ENCODE results near the gene CUEDC2. TPM values are rescaled to one million over a fixed set of nuclear protein-coding genes. Genes with fewer than 3 reads are reported as not detected.

CUEDC2 gene
- total RNA-seq, 2 experiments from 2014 or later: 71.7 to 77.6 TPM

- peak overlapping the region; percentile 95 for H3K27ac Mint-ChIP-seq
- H3K27me3 Mint-ChIP-seq (ENCODE audit: low read depth): no peaks in the 10 kb centered on the region
- H3K36me3 Mint-ChIP-seq (ENCODE audit: low read depth): peaks cover 29% of the 10 kb centered on the region
- peak overlapping the region; percentile 85 for H3K4me3 Mint-ChIP-seq
- ChIA-PET CTCF (interaction anchor here (0.7 to 10.7 kb wide), 19 partner anchors 9 to 243 kb away, joined by 3 to 156 read pairs (median 4); partner anchors contain the start of genes ACTR1A, C10orf95, ELOVL3 and FBXL15), POLR2A (interaction anchor here (1.0 to 8.0 kb wide), 24 partner anchors 9 to 276 kb away, joined by 3 to 68 read pairs (median 6); partner anchors contain the start of genes C10orf95, CUEDC2, FBXL15 and GBF1)
- no peaks in the 10 kb centered on the region for H3K9me3 Mint-ChIP-seq (ENCODE audit: insufficient read depth)
- peaks cover 40% of the 10 kb centered on the region for H3K4me1 Mint-ChIP-seq (ENCODE audit: low read depth)
- ATAC-seq: no peak
- peak; percentile 50 for DNase-seq
Measured at GRCh38 chr10:102394801-102395399, 37.5 kb downstream of the CUEDC2 start.

GRCh38 chr10:102394079-102394800, 38.1 kb downstream of the CUEDC2 start:
- peak overlapping the region; percentile 95 for H3K27ac Mint-ChIP-seq
- CTCF ChIA-PET: interaction anchor here (0.7 to 10.7 kb wide), 32 partner anchors 9 to 242 kb away, joined by 3 to 156 read pairs (median 4); partner anchors contain the start of genes ACTR1A, C10orf95, CUEDC2 and ELOVL3
- H3K4me3 Mint-ChIP-seq: peak overlapping the region; percentile 85
- peaks cover 24% of the 10 kb centered on the region for H3K36me3 Mint-ChIP-seq (ENCODE audit: low read depth)
- POLR2A ChIA-PET: interaction anchor here (0.6 to 8.0 kb wide), 28 partner anchors 9 to 1859 kb away, joined by 3 to 68 read pairs (median 5); partner anchors contain the start of genes C10orf95, FBXL15, GBF1 and HIF1AN
- peak; percentile 89 for ATAC-seq
- peak; percentile 98 for DNase-seq
- H3K4me1 Mint-ChIP-seq (ENCODE audit: low read depth): peaks cover 35% of the 10 kb centered on the region
- no peaks in the 10 kb centered on the region for H3K9me3 Mint-ChIP-seq (ENCODE audit: insufficient read depth)
- H3K27me3 Mint-ChIP-seq (ENCODE audit: low read depth): no peaks in the 10 kb centered on the region

- ChIA-PET CTCF (interaction anchor here (0.6 to 10.7 kb wide), 31 partner anchors 9 to 224 kb away, joined by 3 to 156 read pairs (median 4); partner anchors contain the start of genes C10orf95, CUEDC2, ELOVL3 and FBXL15), POLR2A (interaction anchor here (0.6 to 8.0 kb wide), 19 partner anchors 9 to 206 kb away, joined by 3 to 68 read pairs (median 5); partner anchors contain the start of genes C10orf95, FBXL15, GBF1 and PITX3)
- H3K4me1 Mint-ChIP-seq (ENCODE audit: low read depth): peaks cover 30% of the 10 kb centered on the region
- DNase-seq (no peak), ATAC-seq (no peak)
- no peaks in the 10 kb centered on the region for H3K9me3 Mint-ChIP-seq (ENCODE audit: insufficient read depth)
- peak overlapping the region; percentile 95 for H3K27ac Mint-ChIP-seq
- H3K36me3 Mint-ChIP-seq (ENCODE audit: low read depth): peaks cover 21% of the 10 kb centered on the region
- peak overlapping the region; percentile 85 for H3K4me3 Mint-ChIP-seq
- no peaks in the 10 kb centered on the region for H3K27me3 Mint-ChIP-seq (ENCODE audit: low read depth)
Measured at GRCh38 chr10:102393411-102394078, 38.8 kb downstream of the CUEDC2 start.

- H3K27ac Mint-ChIP-seq: no peak overlapping the region
- H3K4me1 Mint-ChIP-seq (ENCODE audit: low read depth): peaks cover 22% of the 10 kb centered on the region
- CTCF ChIA-PET: interaction anchor here (1.2 to 10.7 kb wide), 7 partner anchors 8 to 223 kb away, joined by 3 to 156 read pairs (median 24); partner anchors contain the start of genes ELOVL3 and FBXL15
- no peak overlapping the region for H3K4me3 Mint-ChIP-seq
- POLR2A ChIA-PET: no interaction called here
- H3K36me3 Mint-ChIP-seq (ENCODE audit: low read depth): peaks cover 10% of the 10 kb centered on the region
- no peaks in the 10 kb centered on the region for H3K9me3 Mint-ChIP-seq (ENCODE audit: insufficient read depth)
- DNase-seq: no peak
- ATAC-seq: no peak
- H3K27me3 Mint-ChIP-seq (ENCODE audit: low read depth): no peaks in the 10 kb centered on the region
Measured at GRCh38 chr10:102392306-102392705, 40.1 kb downstream of the CUEDC2 start.

- H3K27ac Mint-ChIP-seq: no peak overlapping the region
- CTCF ChIA-PET: interaction anchor here (1.0 to 2.1 kb wide), 4 partner anchors 10 to 89 kb away, joined by 3 to 9 read pairs (median 4); no protein-coding TSS in a partner anchor
- no peaks in the 10 kb centered on the region for H3K36me3 Mint-ChIP-seq (ENCODE audit: low read depth)
- no peaks in the 10 kb centered on the region for H3K9me3 Mint-ChIP-seq (ENCODE audit: insufficient read depth)
- H3K4me3 Mint-ChIP-seq: no peak overlapping the region
- no peaks in the 10 kb centered on the region for H3K27me3 Mint-ChIP-seq (ENCODE audit: low read depth)
- H3K4me1 Mint-ChIP-seq (ENCODE audit: low read depth): peaks cover 9% of the 10 kb centered on the region
- POLR2A ChIA-PET: no interaction called here
- ATAC-seq (no peak), DNase-seq (no peak)
Measured at GRCh38 chr10:102389894-102390293, 42.5 kb downstream of the CUEDC2 start.

GRCh38 chr10:102384606-102385429, 47.6 kb downstream of the CUEDC2 start:
- ATAC-seq: no peak
- Mint-ChIP-seq H3K27me3 (ENCODE audit: low read depth) (no peaks in the 10 kb centered on the region), H3K4me1 (ENCODE audit: low read depth) (no peaks in the 10 kb centered on the region), H3K9me3 (ENCODE audit: insufficient read depth) (no peaks in the 10 kb centered on the region), H3K4me3 (no peak overlapping the region), H3K27ac (no peak overlapping the region), H3K36me3 (ENCODE audit: low read depth) (peaks cover 23% of the 10 kb centered on the region)
- ChIA-PET POLR2A (interaction anchor here (2.8 kb wide), 1 partner anchor 10 kb away, joined by 23 read pairs; the partner anchor contains the start of gene NFKB2), CTCF (interaction anchor here (0.7 to 3.9 kb wide), 12 partner anchors 9 to 216 kb away, joined by 3 to 36 read pairs (median 7); partner anchors contain the start of gene NFKB2)
- no peak for DNase-seq

GRCh38 chr10:102384053-102384452, 48.3 kb downstream of the CUEDC2 start:
- DNase-seq (no peak), ATAC-seq (no peak)
- H3K4me1 Mint-ChIP-seq (ENCODE audit: low read depth): no peaks in the 10 kb centered on the region
- H3K9me3 Mint-ChIP-seq (ENCODE audit: insufficient read depth): no peaks in the 10 kb centered on the region
- H3K27me3 Mint-ChIP-seq (ENCODE audit: low read depth): no peaks in the 10 kb centered on the region
- POLR2A ChIA-PET: interaction anchor here (2.8 kb wide), 1 partner anchor 11 kb away, joined by 23 read pairs; the partner anchor contains the start of gene NFKB2
- CTCF ChIA-PET: interaction anchor here (0.7 to 3.9 kb wide), 12 partner anchors 10 to 200 kb away, joined by 3 to 36 read pairs (median 6); partner anchors contain the start of gene NFKB2
- H3K27ac Mint-ChIP-seq: no peak overlapping the region
- no peak overlapping the region for H3K4me3 Mint-ChIP-seq
- peaks cover 30% of the 10 kb centered on the region for H3K36me3 Mint-ChIP-seq (ENCODE audit: low read depth)

- ATAC-seq: no peak
- no peak for DNase-seq
- CTCF ChIA-PET: interaction anchor here (2.0 to 3.9 kb wide), 3 partner anchors 11 to 152 kb away, joined by 7 to 36 read pairs (median 34); partner anchors contain the start of gene NFKB2
- Mint-ChIP-seq H3K4me3 (no peak overlapping the region), H3K4me1 (ENCODE audit: low read depth) (no peaks in the 10 kb centered on the region), H3K9me3 (ENCODE audit: insufficient read depth) (no peaks in the 10 kb centered on the region), H3K27me3 (ENCODE audit: low read depth) (no peaks in the 10 kb centered on the region), H3K36me3 (ENCODE audit: low read depth) (peaks cover 32% of the 10 kb centered on the region), H3K27ac (no peak overlapping the region)
- POLR2A ChIA-PET: no interaction called here
Measured at GRCh38 chr10:102382871-102383270, 49.5 kb downstream of the CUEDC2 start.

- ATAC-seq (no peak), DNase-seq (no peak)
- Mint-ChIP-seq H3K36me3 (ENCODE audit: low read depth) (peaks cover 34% of the 10 kb centered on the region), H3K27me3 (ENCODE audit: low read depth) (no peaks in the 10 kb centered on the region), H3K9me3 (ENCODE audit: insufficient read depth) (no peaks in the 10 kb centered on the region), H3K27ac (no peak overlapping the region), H3K4me3 (no peak overlapping the region), H3K4me1 (ENCODE audit: low read depth) (no peaks in the 10 kb centered on the region)
- POLR2A ChIA-PET: no interaction called here
- CTCF ChIA-PET: interaction anchor here (1.3 kb wide), 1 partner anchor 11 kb away, joined by 4 read pairs; no protein-coding TSS in a partner anchor
Measured at GRCh38 chr10:102381983-102382382, 50.4 kb downstream of the CUEDC2 start.

GRCh38 chr10:102379383-102379782, 53.0 kb downstream of the CUEDC2 start:
- Mint-ChIP-seq H3K9me3 (ENCODE audit: insufficient read depth) (no peaks in the 10 kb centered on the region), H3K27ac (no peak overlapping the region), H3K27me3 (ENCODE audit: low read depth) (no peaks in the 10 kb centered on the region), H3K4me3 (no peak overlapping the region), H3K4me1 (ENCODE audit: low read depth) (no peaks in the 10 kb centered on the region), H3K36me3 (ENCODE audit: low read depth) (peaks cover 49% of the 10 kb centered on the region)
- no peak for ATAC-seq
- no peak for DNase-seq
- ChIA-PET POLR2A (interaction anchor here (1.6 kb wide), 1 partner anchor 15 kb away, joined by 4 read pairs; no protein-coding TSS in a partner anchor), CTCF (interaction anchor here (1.9 kb wide), 1 partner anchor 11 kb away, joined by 4 read pairs; no protein-coding TSS in a partner anchor)
